Neutrophil (primary cell): ENCODE data around the gene AKR1C4.
"Not testable (repeated sequence)": the region's sequence is repeated elsewhere in the genome, so short reads cannot be mapped to it uniquely, and the experiment has no call there.

Source experiments
- H3K27ac ChIP-seq: fragments of 200-600 bp; sonication (generic); 2 replicates; pipeline ENCODE4 v1.5.1; 2016; ENCODE audit warnings: mild to moderate bottlenecking, moderate library complexity
- H3K27me3 ChIP-seq: fragments of 200-600 bp; sonication (generic); 2 replicates; pipeline ENCODE4 v1.6.0; 2016; ENCODE audit warnings: mild to moderate bottlenecking
- H3K36me3 ChIP-seq: fragments of 200-600 bp; sonication (generic); 2 replicates; pipeline ENCODE4 v1.5.1; 2017
- H3K4me1 ChIP-seq, 2 experiments: fragments of 200-600 bp in 1 of 2; sonication (generic) in 1 of 2; 1 replicate in 1 of 2; 2 replicates in 1 of 2; pipeline versions ENCODE4 v1.5.1 to v1.6.1; 2013 to 2016; ENCODE audit warnings: low read depth in 1 of 2, low read length in 1 of 2, mild to moderate bottlenecking in 1 of 2, moderate library complexity in 1 of 2; ENCODE audit not compliant: control insufficient read depth in 1 of 2, insufficient read depth in 1 of 2
- H3K4me3 ChIP-seq, 2 experiments: fragments of 200-600 bp in 1 of 2; sonication (generic) in 1 of 2; 1 replicate in 1 of 2; 2 replicates in 1 of 2; pipeline ENCODE4 v1.5.1; 2013 to 2016; ENCODE audit warnings: low read depth in 1 of 2, low read length in 1 of 2, mild to moderate bottlenecking in 1 of 2, moderate library complexity in 1 of 2
- H3K9me3 ChIP-seq: fragments of 200-600 bp; sonication (generic); 2 replicates; pipeline ENCODE4 v1.5.1; 2016
- CTCF ChIP-seq: fragments of 200-600 bp; sonication (generic); IDR thresholded peaks from 2 replicates; pipeline ENCODE4 v1.5.1; 2016; ENCODE audit warnings: antibody characterized with exemption

The AKR1C4 gene

DNA sequence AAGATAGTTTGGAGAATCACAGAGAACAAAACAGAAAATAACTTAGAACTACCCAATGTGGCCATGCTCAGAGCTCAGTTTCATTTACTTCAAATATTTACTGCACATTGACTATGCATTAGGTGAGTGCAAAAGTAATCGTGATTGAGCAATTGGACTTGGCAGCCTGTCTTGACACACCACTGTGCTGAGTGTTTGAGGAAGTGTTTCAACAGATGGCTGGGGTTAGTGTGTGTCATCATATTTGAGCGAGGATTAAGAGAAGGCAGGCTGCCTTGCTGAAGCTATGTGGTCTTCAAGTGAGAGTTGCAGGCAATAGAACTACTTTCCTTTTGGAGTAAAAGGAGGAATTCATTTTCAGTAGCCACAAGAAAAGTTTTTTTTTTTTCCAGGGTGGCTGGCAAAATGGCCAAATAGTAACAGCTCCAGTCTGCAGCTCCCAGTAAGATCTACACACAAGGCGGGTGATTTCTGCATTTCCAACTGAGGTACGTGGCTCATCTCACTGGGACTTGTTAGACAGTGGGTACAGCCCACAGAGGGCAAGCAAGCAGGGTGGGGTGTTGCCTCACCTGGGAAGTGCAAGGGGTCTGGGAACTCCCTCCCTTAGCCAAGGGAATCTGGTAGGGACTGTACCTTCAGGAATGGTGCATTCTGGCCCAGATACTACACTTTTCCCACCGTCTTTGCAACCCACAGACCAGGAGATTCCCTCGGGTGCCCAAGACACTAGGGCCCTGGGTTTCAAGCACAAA is 37.6 kb downstream of the AKR1C4 start:
- H3K27me3 ChIP-seq: no peaks in the 10 kb centered on the region
- peak overlapping the region; percentile 35 to 41 for H3K4me3 ChIP-seq
- H3K27ac ChIP-seq: peak overlapping the region; percentile 84
- no peaks in the 10 kb centered on the region for H3K9me3 ChIP-seq
- H3K36me3 ChIP-seq: no peaks in the 10 kb centered on the region
- no peak for TF ChIP-seq CTCF
- peaks cover 22 to 24% of the 10 kb centered on the region in 2 experiments for H3K4me1 ChIP-seq

DNA sequence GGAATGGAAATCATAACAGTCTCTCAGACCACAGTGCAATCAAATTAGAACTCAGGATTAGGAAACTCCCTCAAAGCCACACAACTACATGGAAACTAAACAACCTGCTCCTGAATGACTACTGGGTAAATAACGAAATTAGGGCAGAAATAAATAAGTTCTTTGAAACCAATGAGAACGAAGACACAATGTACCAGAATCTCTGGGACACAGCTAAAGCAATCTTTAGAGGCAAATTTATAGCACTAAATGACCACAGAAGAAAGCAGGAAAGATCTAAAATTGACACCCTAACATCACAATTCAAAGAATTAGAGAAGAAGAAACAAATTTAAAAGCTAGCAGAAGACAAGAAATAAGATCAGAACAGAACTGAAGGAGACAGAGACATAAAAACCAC is 40.9 kb downstream of the AKR1C4 start:
- H3K36me3 ChIP-seq, H3K27me3 ChIP-seq, H3K4me3 ChIP-seq, H3K27ac ChIP-seq, H3K9me3 ChIP-seq: not testable (repeated sequence)
- peaks cover 22 to 24% of the 10 kb centered on the region in 2 experiments for H3K4me1 ChIP-seq

GRCh38 chr10:5242585-5242984 is 45.9 kb downstream of the AKR1C4 start:
- no peaks in the 10 kb centered on the region for H3K36me3 ChIP-seq
- no peaks in the 10 kb centered on the region for H3K27me3 ChIP-seq
- peaks cover 0 to 4% of the 10 kb centered on the region in 2 experiments for H3K4me1 ChIP-seq
- H3K9me3 ChIP-seq: no peaks in the 10 kb centered on the region
- no peak overlapping the region for H3K4me3 ChIP-seq
- no peak overlapping the region for H3K27ac ChIP-seq
- TF ChIP-seq CTCF: no peak

DNA sequence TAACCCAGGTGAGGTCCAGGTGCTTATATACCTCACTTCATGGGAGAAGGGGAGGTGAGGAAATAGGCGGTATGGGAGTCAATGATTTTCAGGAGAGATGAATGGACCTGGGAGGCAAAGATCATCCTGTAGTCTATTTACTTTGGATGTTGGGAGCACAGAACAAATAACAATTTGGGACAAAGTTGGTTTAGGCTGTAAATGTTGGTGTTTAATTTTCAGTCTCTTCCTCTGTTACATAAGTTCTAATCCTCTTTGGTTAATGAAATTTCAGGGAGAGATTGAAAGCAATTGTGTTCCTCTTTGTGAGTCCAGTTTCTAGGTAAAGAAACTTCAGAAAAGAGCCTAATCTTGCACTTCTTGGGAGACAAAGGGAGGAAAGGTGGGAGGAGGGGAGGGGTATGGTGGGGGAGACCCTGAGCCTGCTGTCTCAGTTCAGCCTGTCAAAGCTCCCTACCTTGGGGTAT is 46.9 kb downstream of the AKR1C4 start:
- H3K27me3 ChIP-seq: no peaks in the 10 kb centered on the region

DNA sequence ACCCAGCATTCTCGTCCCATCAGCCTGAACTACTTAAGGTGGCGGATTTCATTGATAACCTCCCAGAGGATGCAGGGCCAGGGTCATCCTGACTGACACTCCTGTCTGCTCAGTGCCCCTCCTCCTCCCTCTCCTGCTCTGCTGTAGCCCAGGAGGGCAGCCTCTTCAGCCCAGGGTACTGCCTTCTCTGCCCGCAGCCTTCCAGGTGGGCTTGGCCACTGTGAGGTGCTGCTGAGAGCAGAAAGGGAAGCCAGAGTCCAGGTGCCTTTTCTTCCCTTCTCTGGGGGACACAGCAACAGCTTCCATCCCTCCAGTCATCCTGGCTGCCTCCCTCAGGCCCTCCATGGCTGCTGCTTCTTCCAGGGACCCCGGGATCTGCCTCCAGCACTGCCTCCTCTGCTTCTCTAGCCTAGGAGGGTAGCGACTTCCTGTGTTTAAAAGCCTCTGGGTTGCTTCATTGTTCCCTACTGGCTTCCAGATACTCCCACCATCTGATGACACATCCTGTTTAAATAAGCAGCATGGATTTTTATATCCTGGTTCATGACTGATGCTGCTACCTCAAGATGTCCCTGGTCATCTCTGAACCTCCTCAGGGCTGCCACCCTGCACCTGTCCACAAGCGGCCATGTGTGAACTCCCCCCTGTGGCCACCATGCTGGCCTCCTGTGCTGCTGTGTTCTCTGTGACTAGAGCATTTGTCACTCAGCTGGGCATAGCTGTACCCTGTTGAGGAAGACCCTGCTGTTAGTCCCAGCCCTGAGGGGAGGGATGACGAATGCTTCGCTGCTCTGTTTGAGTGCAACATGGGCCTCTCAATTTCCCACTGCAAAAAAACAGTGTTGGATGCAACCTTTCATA is 55.8 kb downstream of the AKR1C4 start:
- TF ChIP-seq CTCF: no peak
- no peaks in the 10 kb centered on the region for H3K4me1 ChIP-seq
- no peaks in the 10 kb centered on the region for H3K27me3 ChIP-seq
- no peak overlapping the region for H3K4me3 ChIP-seq
- H3K36me3 ChIP-seq: no peaks in the 10 kb centered on the region
- no peaks in the 10 kb centered on the region for H3K9me3 ChIP-seq
- no peak overlapping the region for H3K27ac ChIP-seq

More for the DNA sequence above, 46.9 kb downstream of the AKR1C4 start:
- H3K4me1 ChIP-seq: peaks cover 0 to 4% of the 10 kb centered on the region in 2 experiments
- H3K36me3 ChIP-seq: no peaks in the 10 kb centered on the region
- no peak overlapping the region for H3K4me3 ChIP-seq
- TF ChIP-seq CTCF: no peak
- H3K27ac ChIP-seq: no peak overlapping the region
- no peaks in the 10 kb centered on the region for H3K9me3 ChIP-seq

- Histone ChIP-seq H3K27ac (no peak overlapping the region), H3K27me3 (no peaks in the 10 kb centered on the region), H3K4me3 (no peak overlapping the region), H3K36me3 (no peaks in the 10 kb centered on the region), H3K9me3 (no peaks in the 10 kb centered on the region), H3K4me1 (no peaks in the 10 kb centered on the region)
- TF ChIP-seq CTCF: no peak
Measured at GRCh38 chr10:5254488-5254887, 57.9 kb downstream of the AKR1C4 start.

DNA sequence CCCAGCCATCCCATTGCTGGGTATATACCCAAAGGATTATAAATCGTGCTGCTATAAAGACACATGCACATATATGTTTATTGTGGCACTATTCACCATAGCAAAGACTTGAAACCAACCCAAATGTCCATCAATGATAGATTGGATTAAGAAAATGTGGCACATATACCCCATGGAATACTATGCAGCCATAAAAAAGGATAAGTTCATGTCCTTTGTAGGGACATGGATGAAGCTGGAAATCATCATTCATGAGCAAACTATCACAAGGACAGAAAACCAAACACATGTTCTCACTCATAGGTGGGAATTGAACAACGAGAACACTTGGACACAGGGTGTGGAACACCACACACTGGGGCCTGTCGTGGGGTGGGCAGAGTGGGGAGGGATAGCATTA is 61.1 kb downstream of the AKR1C4 start:
- H3K4me1 ChIP-seq, H3K27ac ChIP-seq, H3K4me3 ChIP-seq, H3K36me3 ChIP-seq, H3K27me3 ChIP-seq, H3K9me3 ChIP-seq: not testable (repeated sequence)
